ENCODE measurements around the gene AMH. TPM values are rescaled to one million over a fixed set of nuclear protein-coding genes. Genes with fewer than 3 reads are reported as not detected.
A peak's percentile ranks its signal among the peaks of the same experiment; 100 is the strongest.
"Not testable (repeated sequence)": the region's sequence is repeated elsewhere in the genome, so short reads cannot be mapped to it uniquely, and the experiment has no call there.

Gene AMH
- total RNA-seq, result 1 to 10 TPM in 6 of 8 experiments, under 1 TPM in 2; 0.36 to 4.1 (median 2.0) TPM

- peak in 3 of 8 experiments; percentile 2 to 11 (median 9) for ATAC-seq (replicated peaks in 6 of 8)
- WGBS, 10 experiments, result 79% methylated on average over 7 of the region's 27 CpGs; no CpG with 5 or more reads in 9 of the 10 experiments
- in situ Hi-C loops (cut with MboI; ENCODE audit: low pct_unique_long_range_greater_than_20kb in 2 of 9, low sequenced_read_pairs in 9 of 9, unreplicated experiment in 9 of 9), result no loop called here
- Histone ChIP-seq H3K27ac (no peak within 1 kb of the TSS), H3K4me3 (no peak within 1 kb of the TSS), H3K4me1 (replicated peaks in 1 of 2) (peaks cover 23 to 24% of the 10 kb centered on the region in 2 donors)
Measured at GRCh38 chr19:2249010-2249866, at the start of gene AMH. Gene AMH (plus strand): TSS chr19:2249323. CDS start chr19:2249333, 10 bp downstream.

GRCh38 chr19:2199861-2200623 is 49.1 kb upstream of the AMH start:
- H3K27ac ChIP-seq, result no peak overlapping the region
- peaks cover 2 to 14% of the 10 kb centered on the region in 2 donors for H3K4me1 ChIP-seq (replicated peaks in 1 of 2)
- ATAC-seq (replicated peaks in 6 of 8), result no peak
- no peak overlapping the region for H3K4me3 ChIP-seq
- in situ Hi-C loops (cut with MboI; ENCODE audit: low pct_unique_long_range_greater_than_20kb in 2 of 9, low sequenced_read_pairs in 9 of 9, unreplicated experiment in 9 of 9), result no loop called here
- no CpG with 5 or more reads among the region's 37 CpGs for WGBS, 10 experiments

GRCh38 chr19:2200624-2201294 is 48.4 kb upstream of the AMH start:
- WGBS, 10 experiments, result no CpG with 5 or more reads among the region's 50 CpGs
- ATAC-seq (replicated peaks in 6 of 8); H3K4me3 ChIP-seq; in situ Hi-C loops (cut with MboI; ENCODE audit: low pct_unique_long_range_greater_than_20kb in 2 of 9, low sequenced_read_pairs in 9 of 9, unreplicated experiment in 9 of 9); H3K27ac ChIP-seq: not testable (repeated sequence)
- H3K4me1 ChIP-seq (replicated peaks in 1 of 2), result peaks cover 2 to 14% of the 10 kb centered on the region in 2 donors

GRCh38 chr19:2201473-2202148 is 47.5 kb upstream of the AMH start:
- in situ Hi-C loops (cut with MboI; ENCODE audit: low pct_unique_long_range_greater_than_20kb in 2 of 9, low sequenced_read_pairs in 9 of 9, unreplicated experiment in 9 of 9), result no loop called here
- no peak for ATAC-seq (replicated peaks in 6 of 8)
- H3K27ac ChIP-seq, result no peak overlapping the region
- WGBS, 10 experiments, result 66 to 100% (median 93%) methylated on average over 3 to 6 of the region's 21 CpGs; no CpG with 5 or more reads in 6 of the 10 experiments
- no peak overlapping the region for H3K4me3 ChIP-seq
- H3K4me1 ChIP-seq (replicated peaks in 1 of 2), result peaks cover 2 to 14% of the 10 kb centered on the region in 2 donors

DNA sequence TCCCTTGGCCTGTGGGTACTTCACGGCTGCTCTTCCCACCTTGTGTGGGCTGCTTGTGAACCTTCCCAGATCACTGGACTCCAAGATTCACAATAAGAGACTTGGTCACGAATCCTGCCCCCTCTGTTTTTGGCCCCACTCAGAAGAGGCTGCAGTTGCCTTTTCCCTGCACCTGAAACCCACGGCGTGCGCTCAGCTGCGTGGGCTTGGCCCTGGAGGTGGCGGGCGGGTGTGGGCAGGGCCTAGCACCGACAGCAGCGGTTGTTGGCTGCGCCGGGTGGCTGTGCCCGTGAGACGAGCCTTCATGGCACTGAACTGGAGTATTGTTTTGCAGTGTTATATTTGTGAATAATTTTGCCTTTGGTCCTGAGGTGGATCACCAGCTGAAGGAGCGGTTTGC is 46.8 kb upstream of the AMH start:
- in situ Hi-C loops (cut with MboI; ENCODE audit: low pct_unique_long_range_greater_than_20kb in 2 of 9, low sequenced_read_pairs in 9 of 9, unreplicated experiment in 9 of 9), result no loop called here
- ATAC-seq (replicated peaks in 6 of 8), result no peak
- peaks cover 2 to 14% of the 10 kb centered on the region in 2 donors for H3K4me1 ChIP-seq (replicated peaks in 1 of 2)
- 94 to 100% (median 97%) methylated on average over 1 to 7 of the region's 15 CpGs; no CpG with 5 or more reads in 6 of the 10 experiments for WGBS, 10 experiments
- H3K4me3 ChIP-seq, result no peak overlapping the region
- H3K27ac ChIP-seq, result no peak overlapping the region

GRCh38 chr19:2207008-2207407 is 42.1 kb upstream of the AMH start:
- 93% methylated on average over 3 to 5 of the region's 15 CpGs; no CpG with 5 or more reads in 8 of the 10 experiments for WGBS, 10 experiments
- no peak for ATAC-seq (replicated peaks in 6 of 8)
- Histone ChIP-seq H3K4me3 (no peak overlapping the region), H3K27ac (no peak overlapping the region), H3K4me1 (replicated peaks in 1 of 2) (peaks cover 0 to 2% of the 10 kb centered on the region in 2 donors)
- in situ Hi-C loops (cut with MboI; ENCODE audit: low pct_unique_long_range_greater_than_20kb in 2 of 9, low sequenced_read_pairs in 9 of 9, unreplicated experiment in 9 of 9), result no loop called here

GRCh38 chr19:2207991-2208860 is 40.9 kb upstream of the AMH start:
- H3K4me3 ChIP-seq, result no peak overlapping the region
- peaks cover 0 to 2% of the 10 kb centered on the region in 2 donors for H3K4me1 ChIP-seq (replicated peaks in 1 of 2)
- in situ Hi-C loops (cut with MboI; ENCODE audit: low pct_unique_long_range_greater_than_20kb in 2 of 9, low sequenced_read_pairs in 9 of 9, unreplicated experiment in 9 of 9), result no loop called here
- peak; percentile 52 to 98 (median 78) for ATAC-seq (replicated peaks in 6 of 8)
- WGBS, 10 experiments, result 0 to 64% methylated on average over 2 to 5 of the region's 36 CpGs; no CpG with 5 or more reads in 8 of the 10 experiments
- H3K27ac ChIP-seq, result no peak overlapping the region

DNA sequence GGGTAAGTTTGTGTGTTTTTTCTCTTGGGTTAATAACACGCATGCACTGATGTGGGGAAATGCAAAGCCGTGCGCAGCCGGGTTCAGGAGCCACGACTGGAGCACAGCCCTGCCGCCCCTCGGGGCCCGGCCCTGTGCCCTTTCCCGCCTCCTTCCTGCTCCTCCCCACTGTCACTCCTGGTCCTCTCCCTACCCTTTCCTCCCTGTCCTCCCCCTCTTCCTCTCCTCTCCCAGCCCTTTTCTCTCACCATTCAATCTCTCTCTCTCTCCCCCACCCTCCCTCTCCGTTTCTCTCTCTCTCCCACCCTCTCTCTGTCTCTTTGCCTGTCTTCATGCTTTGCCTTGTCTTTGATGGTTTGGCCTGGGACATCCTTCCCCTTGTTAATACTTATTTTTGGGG is 40.1 kb upstream of the AMH start:
- ATAC-seq (replicated peaks in 6 of 8), result peak in 3 of 8 experiments; percentile 12 to 49 (median 45)
- in situ Hi-C loops (cut with MboI; ENCODE audit: low pct_unique_long_range_greater_than_20kb in 2 of 9, low sequenced_read_pairs in 9 of 9, unreplicated experiment in 9 of 9), result no loop called here
- Histone ChIP-seq H3K4me3 (no peak overlapping the region), H3K4me1 (replicated peaks in 1 of 2) (peaks cover 0 to 2% of the 10 kb centered on the region in 2 donors), H3K27ac (peak overlapping the region in 1 of 2 donors; percentile 16)
- WGBS, 10 experiments, result 32 to 80% methylated on average over 1 to 5 of the region's 10 CpGs; no CpG with 5 or more reads in 8 of the 10 experiments

DNA sequence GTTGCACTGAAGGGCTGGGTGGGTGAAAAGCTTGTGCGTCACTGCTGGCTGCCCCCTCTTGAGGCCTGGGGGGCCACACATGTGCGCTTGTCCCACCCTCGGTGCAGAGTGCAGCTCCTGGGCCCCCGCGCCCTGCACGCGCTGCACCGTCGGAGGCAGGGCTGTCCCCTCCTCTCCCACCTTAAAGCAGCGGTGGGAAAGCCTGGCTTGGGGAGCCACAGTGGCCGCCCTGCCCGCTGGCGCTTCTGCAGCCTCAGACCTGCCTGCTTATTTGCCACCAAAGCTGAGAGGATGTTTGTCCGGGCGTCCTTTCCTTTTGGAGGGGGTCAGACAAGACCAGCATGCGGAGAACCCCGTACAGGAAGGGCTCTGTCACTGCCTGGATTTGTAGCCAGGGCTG is 39.7 kb upstream of the AMH start:
- H3K4me1 ChIP-seq (replicated peaks in 1 of 2), result peaks cover 0 to 2% of the 10 kb centered on the region in 2 donors
- in situ Hi-C loops (cut with MboI; ENCODE audit: low pct_unique_long_range_greater_than_20kb in 2 of 9, low sequenced_read_pairs in 9 of 9, unreplicated experiment in 9 of 9), result no loop called here
- no peak for ATAC-seq (replicated peaks in 6 of 8)
- H3K27ac ChIP-seq, result peak overlapping the region in 1 of 2 donors; percentile 16
- H3K4me3 ChIP-seq, result no peak overlapping the region
- 98% methylated on average over 8 of the region's 17 CpGs; no CpG with 5 or more reads in 9 of the 10 experiments for WGBS, 10 experiments

DNA sequence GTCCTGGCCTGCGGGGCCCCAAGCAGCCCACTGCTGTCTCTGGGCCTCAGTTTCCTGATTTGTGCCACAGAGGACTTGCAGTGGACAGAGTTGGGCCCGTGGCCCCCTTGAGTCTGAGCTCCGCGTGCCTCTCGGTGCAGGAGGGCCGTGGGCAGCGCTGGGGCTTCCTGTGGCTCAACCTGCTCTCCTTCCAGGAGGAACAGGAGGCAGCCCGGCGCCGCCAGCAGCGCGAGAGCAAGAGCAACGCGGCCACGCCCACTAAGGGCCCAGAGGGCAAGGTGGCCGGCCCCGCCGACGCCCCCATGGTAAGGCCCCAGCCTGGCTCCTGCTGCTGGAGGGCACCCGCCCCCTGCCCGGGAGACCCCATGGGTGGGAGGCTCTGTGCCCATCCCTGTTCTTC is 38.9 kb upstream of the AMH start:
- in situ Hi-C loops (cut with MboI; ENCODE audit: low pct_unique_long_range_greater_than_20kb in 2 of 9, low sequenced_read_pairs in 9 of 9, unreplicated experiment in 9 of 9), result no loop called here
- H3K4me1 ChIP-seq (replicated peaks in 1 of 2), result peaks cover 0 to 2% of the 10 kb centered on the region in 2 donors
- no peak for ATAC-seq (replicated peaks in 6 of 8)
- 20 to 100% (median 100%) methylated on average over 1 to 2 of the region's 21 CpGs; no CpG with 5 or more reads in 7 of the 10 experiments for WGBS, 10 experiments
- no peak overlapping the region for H3K4me3 ChIP-seq
- no peak overlapping the region for H3K27ac ChIP-seq

DNA sequence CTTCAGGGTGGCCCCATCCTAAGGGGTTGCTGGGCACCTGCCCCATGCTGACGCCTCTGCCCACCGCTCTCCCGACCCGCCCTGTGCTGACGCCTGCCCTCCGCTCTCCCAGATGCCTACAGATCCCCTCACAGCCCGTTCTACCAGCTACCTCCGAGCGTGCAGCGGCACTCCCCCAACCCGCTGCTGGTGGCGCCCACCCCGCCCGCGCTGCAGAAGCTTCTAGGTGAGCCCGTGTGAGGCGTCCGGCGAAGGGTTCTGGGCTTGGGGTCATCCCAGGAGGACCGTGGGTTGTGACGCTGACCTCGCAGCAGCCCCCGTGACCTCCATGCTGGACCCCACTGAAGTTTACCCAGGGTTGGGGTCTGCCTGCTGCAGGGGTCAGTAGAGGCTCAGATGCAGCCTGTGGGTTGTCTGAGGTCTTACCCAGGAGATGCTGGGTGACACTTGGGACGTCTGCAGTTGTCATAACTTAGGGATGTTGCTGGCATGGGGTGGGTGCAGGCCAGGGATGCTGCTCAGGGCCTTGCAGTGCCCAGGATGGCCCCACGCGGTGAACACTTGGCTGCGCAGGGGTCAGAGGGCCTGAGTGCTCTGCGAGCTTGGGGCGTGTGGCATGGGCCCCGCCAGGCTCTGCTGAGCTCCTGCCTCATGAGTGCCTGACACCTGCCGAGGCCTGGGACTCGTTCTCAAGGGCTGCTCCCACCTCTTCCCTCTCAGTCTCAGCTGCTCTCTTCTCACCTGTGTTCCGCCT is 38.0 kb upstream of the AMH start:
- in situ Hi-C loops (cut with MboI; ENCODE audit: low pct_unique_long_range_greater_than_20kb in 2 of 9, low sequenced_read_pairs in 9 of 9, unreplicated experiment in 9 of 9), result no loop called here
- Histone ChIP-seq H3K27ac (no peak overlapping the region), H3K4me1 (replicated peaks in 1 of 2) (peaks cover 0 to 2% of the 10 kb centered on the region in 2 donors), H3K4me3 (no peak overlapping the region)
- WGBS, 10 experiments, result 80 to 100% (median 83%) methylated on average over 1 of the region's 33 CpGs; no CpG with 5 or more reads in 7 of the 10 experiments
- ATAC-seq (replicated peaks in 6 of 8), result no peak
